ENCODE measurements around the gene DHX29. TPM values are rescaled to one million over a fixed set of nuclear protein-coding genes. Genes with fewer than 3 reads are reported as not detected.

Gene DHX29
- total RNA-seq, 4 donors from 2014 or later = 16.5 to 32.9 (median 25.9) TPM

DNA sequence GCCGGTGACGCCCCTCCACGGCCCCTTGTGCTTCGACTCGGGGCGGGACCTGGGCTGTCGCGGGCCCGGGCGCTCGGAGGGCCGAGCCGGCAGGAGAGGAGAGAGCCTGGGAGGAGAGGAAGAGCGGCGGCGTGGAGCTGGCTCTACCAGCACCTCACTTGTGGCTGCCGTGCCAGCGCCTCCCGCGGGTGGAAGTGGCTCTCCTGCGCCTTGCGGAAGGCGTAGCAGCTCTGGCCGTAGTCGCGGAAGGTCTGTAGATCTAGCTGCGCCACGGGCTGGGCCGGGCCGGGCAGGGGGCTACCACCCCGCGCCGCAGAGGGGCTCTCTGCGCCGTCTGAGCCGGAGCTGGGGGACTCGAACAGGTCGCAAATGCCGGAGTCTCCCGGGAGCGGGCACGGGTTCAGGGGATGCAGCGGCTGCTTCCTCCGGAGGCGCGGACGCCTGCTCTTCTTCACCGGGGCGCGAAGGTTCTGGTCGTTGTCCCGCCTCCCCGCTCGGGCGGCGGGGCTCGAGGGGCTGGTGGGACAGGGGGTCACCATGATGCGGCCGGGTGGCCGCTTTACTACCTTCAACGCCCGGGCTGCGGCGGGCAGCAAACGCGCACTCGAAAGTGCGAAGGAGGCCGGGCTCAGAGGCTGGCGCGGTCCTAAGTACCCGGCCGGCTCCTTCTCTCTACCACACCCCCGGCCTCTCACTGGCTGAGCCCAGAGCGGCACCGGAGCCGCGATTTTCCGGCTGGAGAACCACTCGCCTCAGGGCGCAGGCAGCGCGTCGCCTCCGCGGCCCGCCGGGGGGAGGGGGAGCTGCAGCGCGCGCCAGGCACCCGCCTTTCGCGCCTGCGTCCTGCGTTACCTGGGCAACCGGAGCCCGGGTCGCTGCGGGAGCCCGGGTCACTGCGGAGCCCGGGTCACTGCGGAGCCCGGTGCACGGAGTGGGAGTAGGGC lies 74.2 kb downstream of the DHX29 start, which contains the start of gene CCNO:
TSS of gene CCNO (minus strand) at position 624 of the 944 bp plus-strand sequence. CDS start at position 539, 85 bp downstream.
- WGBS = under 1% methylated on average over 39 of the region's 106 CpGs
- no peaks in the 10 kb centered on the region for H3K9me3 ChIP-seq
- TF ChIP-seq POLR2AphosphoS5 (IDR thresholded peaks at IDR 0.05) (no peak), POLR2A (IDR thresholded peaks at IDR 0.05) (no peak), EP300 (IDR thresholded peaks at IDR 0.05) (no peak)
- TF ChIP-seq, protein P1, sequence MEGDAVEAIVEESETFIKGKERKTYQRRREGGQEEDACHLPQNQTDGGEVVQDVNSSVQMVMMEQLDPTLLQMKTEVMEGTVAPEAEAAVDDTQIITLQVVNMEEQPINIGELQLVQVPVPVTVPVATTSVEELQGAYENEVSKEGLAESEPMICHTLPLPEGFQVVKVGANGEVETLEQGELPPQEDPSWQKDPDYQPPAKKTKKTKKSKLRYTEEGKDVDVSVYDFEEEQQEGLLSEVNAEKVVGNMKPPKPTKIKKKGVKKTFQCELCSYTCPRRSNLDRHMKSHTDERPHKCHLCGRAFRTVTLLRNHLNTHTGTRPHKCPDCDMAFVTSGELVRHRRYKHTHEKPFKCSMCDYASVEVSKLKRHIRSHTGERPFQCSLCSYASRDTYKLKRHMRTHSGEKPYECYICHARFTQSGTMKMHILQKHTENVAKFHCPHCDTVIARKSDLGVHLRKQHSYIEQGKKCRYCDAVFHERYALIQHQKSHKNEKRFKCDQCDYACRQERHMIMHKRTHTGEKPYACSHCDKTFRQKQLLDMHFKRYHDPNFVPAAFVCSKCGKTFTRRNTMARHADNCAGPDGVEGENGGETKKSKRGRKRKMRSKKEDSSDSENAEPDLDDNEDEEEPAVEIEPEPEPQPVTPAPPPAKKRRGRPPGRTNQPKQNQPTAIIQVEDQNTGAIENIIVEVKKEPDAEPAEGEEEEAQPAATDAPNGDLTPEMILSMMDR (IDR thresholded peaks at IDR 0.05) = no peak
- H3K36me3 ChIP-seq = no peaks in the 10 kb centered on the region
- DNase-seq (ENCODE audit: low spot score in 2 of 2) = peak in 1 of 2 donors; percentile 70
- H3K4me3 ChIP-seq = peak within 1 kb of the TSS; percentile 78
- peak within 1 kb of the TSS; percentile 53 for H3K27ac ChIP-seq
- peaks cover 72% of the 10 kb centered on the region for H3K27me3 ChIP-seq
- peaks cover 38% of the 10 kb centered on the region for H3K4me1 ChIP-seq

DNA sequence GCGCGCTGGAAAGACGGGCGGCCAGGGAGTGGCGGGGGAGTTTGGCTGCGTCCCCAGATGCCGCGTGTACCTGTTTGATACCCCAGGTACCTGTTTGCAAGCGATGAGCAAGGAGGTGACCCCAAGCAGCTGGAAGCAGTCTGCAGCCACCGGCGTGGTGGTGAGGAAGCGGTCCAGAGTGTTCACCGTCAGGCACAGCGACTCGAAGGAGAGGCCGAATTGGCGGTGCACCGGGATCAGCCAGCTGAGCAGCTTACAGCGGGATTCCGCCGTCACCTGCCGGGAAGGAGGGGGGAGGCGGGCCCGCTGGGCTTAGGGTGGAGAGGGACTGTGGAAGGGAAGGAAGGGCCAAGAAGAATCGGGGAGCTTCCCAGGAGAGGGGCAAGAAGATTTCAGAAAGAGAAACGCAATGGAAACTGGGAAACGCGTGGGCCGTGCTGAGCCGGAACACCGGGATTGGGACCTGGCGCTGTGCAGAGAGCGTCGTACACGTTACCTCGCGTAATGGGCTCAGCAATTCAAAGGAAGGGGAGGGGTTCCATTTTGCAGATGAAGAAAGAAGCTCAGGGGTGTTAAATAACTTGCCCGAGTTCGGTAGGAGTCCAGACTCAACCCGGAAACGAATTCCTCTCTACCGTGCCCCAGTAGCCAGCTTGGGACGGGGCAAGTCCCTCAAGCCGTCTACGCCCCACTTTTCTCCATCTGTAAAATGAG lies 75.1 kb downstream of the DHX29 start:
- H3K27ac ChIP-seq = peak overlapping the region; percentile 53
- DNase-seq (ENCODE audit: low spot score in 2 of 2) = peak in 1 of 2 donors; percentile 62
- WGBS = 1% methylated on average over 42 of the region's 45 CpGs
- no peaks in the 10 kb centered on the region for H3K9me3 ChIP-seq
- TF ChIP-seq POLR2AphosphoS5 (IDR thresholded peaks at IDR 0.05) (no peak), EP300 (IDR thresholded peaks at IDR 0.05) (no peak), POLR2A (IDR thresholded peaks at IDR 0.05) (no peak)
- TF ChIP-seq, protein P1 (IDR thresholded peaks at IDR 0.05) = no peak
- H3K36me3 ChIP-seq = no peaks in the 10 kb centered on the region
- peaks cover 80% of the 10 kb centered on the region for H3K27me3 ChIP-seq
- peak overlapping the region; percentile 78 for H3K4me3 ChIP-seq
- H3K4me1 ChIP-seq = peaks cover 43% of the 10 kb centered on the region

DNA sequence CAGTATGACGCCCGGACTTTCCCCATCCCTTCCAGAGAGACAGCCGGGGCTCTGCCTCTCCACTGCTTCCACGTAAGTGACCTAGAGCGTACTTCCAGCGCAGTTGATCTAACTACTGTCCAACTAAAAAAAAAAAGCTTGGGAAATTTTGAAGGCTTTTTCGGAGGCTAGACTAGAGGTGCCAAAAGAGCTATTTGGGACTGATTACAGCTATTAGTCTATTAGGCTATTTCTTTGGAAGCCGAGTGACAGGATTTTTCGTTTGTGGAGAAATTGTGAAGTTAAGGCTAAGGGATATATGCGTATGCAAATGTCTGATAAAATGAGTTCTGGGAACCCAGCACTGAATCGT lies 75.6 kb downstream of the DHX29 start:
- H3K36me3 ChIP-seq = no peaks in the 10 kb centered on the region
- peaks cover 48% of the 10 kb centered on the region for H3K4me1 ChIP-seq
- no peak for TF ChIP-seq EP300 (IDR thresholded peaks at IDR 0.05)
- TF ChIP-seq POLR2A (IDR thresholded peaks at IDR 0.05) = no peak
- TF ChIP-seq POLR2AphosphoS5 (IDR thresholded peaks at IDR 0.05) = no peak
- TF ChIP-seq, protein P1 (IDR thresholded peaks at IDR 0.05) = no peak
- DNase-seq (ENCODE audit: low spot score in 2 of 2) = no peak
- WGBS = 1% methylated on average over 10 of the region's 11 CpGs
- no peaks in the 10 kb centered on the region for H3K9me3 ChIP-seq
- peak overlapping the region; percentile 78 for H3K4me3 ChIP-seq
- no peak overlapping the region for H3K27ac ChIP-seq
- peaks cover 80% of the 10 kb centered on the region for H3K27me3 ChIP-seq

DNA sequence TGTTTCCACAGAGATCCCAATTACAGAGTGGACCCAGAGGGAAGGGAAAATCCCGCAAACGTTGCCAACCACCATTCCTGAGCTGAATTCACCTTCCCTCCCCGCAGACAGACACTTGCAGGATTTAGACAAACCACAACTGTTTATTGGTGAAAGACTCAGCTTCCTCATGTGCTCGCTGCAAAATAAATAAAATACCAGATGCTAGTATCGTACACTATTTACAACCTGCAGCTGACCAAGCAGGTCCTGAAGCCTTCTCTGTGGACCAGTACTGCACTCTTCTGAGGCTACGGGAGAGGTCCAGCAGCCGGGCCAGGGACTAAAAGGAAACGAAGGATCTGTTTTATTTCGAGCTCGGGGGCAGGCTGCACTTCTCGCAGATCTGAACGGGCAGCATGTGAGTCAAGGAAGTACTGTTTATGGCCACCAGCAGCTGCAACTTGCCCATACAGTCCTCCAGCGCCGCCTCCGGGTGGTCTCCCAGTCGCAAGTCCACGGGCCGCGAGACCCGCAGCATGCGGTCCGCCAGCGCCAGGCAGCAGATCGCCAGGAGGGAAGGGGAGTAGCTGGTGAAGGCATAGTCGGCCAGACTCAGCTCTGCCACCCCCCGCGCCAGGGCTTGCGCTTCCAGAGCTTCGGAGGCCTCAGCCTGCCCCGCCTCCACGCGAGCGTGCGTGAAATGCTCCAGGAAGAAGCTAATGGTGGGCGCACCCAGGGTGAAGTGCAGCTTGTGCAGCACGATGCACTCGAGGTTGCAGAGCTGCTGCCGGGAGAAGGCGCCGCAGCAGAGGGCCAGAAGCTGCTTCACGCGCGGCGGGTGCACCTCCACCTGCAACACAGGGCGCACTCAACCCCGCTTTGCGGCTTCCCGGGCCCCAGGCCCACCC lies 76.2 kb downstream of the DHX29 start:
- Histone ChIP-seq H3K36me3 (no peaks in the 10 kb centered on the region), H3K4me1 (peaks cover 54% of the 10 kb centered on the region), H3K4me3 (peak overlapping the region; percentile 78), H3K27ac (no peak overlapping the region), H3K9me3 (no peaks in the 10 kb centered on the region), H3K27me3 (peaks cover 82% of the 10 kb centered on the region)
- TF ChIP-seq, protein P1 (IDR thresholded peaks at IDR 0.05) = no peak
- TF ChIP-seq POLR2AphosphoS5 (IDR thresholded peaks at IDR 0.05) = no peak
- no peak for TF ChIP-seq POLR2A (IDR thresholded peaks at IDR 0.05)
- no peak for TF ChIP-seq EP300 (IDR thresholded peaks at IDR 0.05)
- no peak for DNase-seq (ENCODE audit: low spot score in 2 of 2)
- WGBS = 8% methylated on average over 25 of the region's 48 CpGs

All from suprapubic skin (tissue), 4 donors.